SJCRH30 (cell line): ENCODE data around the gene ZNF561. TPM values are rescaled to one million over a fixed set of nuclear protein-coding genes. Genes with fewer than 3 reads are reported as not detected.
A peak's percentile ranks its signal among the peaks of the same experiment; 100 is the strongest.
"Not testable (repeated sequence)": the region's sequence is repeated elsewhere in the genome, so short reads cannot be mapped to it uniquely, and the experiment has no call there.

Experiments used
- DNase-seq, 2 experiments: peaks; one replicate each; pipeline ENCODE4 v3.0.0-alpha.2; 2015 to 2020
- H3K27ac ChIP-seq: fragments of 250-450 bp; sonication (Bioruptor Pico); 2 replicates; pipeline ENCODE4 v1.5.1; 2020; ENCODE audit warnings: mild to moderate bottlenecking, moderate library complexity
- H3K27me3 ChIP-seq: fragments of 250-450 bp; sonication (Bioruptor Pico); 2 replicates; pipeline ENCODE4 v1.5.1; 2020; ENCODE audit warnings: mild to moderate bottlenecking, moderate library complexity
- H3K36me3 ChIP-seq: fragments of 250-450 bp; sonication (Bioruptor Pico); 2 replicates; pipeline ENCODE4 v1.5.1; 2020; ENCODE audit warnings: mild to moderate bottlenecking, moderate library complexity
- H3K4me1 ChIP-seq: fragments of 250-450 bp; sonication (Bioruptor Pico); 2 replicates; pipeline ENCODE4 v1.5.1; 2020; ENCODE audit warnings: mild to moderate bottlenecking, moderate library complexity
- H3K4me3 ChIP-seq: fragments of 250-450 bp; sonication (Bioruptor Pico); 2 replicates; pipeline ENCODE4 v1.5.1; 2020; ENCODE audit warnings: mild to moderate bottlenecking, moderate library complexity
- H3K9me3 ChIP-seq: fragments of 250-450 bp; sonication (Bioruptor Pico); replicated peaks from 2 replicates; pipeline ENCODE4 v1.5.1; 2020; ENCODE audit warnings: mild to moderate bottlenecking, moderate library complexity
- total RNA-seq: library from RNA; depleted of rRNA; stranded (reverse); fragments of >200 nt; shearing (Covaris generic); gene quantifications from 2 replicates; pipeline ENCODE4 v1.2.3, GENCODE V29; 2014; rRNA removed

Gene ZNF561
- total RNA-seq, 1 experiment from 2014 or later = 26.5 TPM

DNA sequence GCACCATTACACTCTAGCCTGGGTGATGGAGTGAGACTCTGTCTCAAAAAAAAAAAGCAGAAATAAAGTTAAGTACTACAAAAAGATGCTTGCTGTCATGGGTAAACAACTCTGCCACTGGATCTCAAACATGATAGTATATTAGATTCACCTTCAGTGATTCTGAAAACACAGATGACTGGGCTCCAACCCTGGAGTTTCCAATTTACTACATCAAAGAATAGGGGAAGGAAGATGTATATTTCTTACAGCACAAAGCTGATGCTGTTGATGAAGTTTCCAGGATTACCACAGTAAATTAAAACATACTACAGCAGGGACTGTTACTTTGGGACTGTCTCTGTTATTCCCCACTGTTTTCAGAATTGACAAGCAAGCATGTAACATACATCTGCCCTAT, 5.2 kb downstream of the ZNF561 start:
- no peak overlapping the region for H3K27ac ChIP-seq
- no peak for DNase-seq
- H3K36me3 ChIP-seq = peaks cover 83% of the 10 kb centered on the region
- no peak overlapping the region for H3K4me3 ChIP-seq
- H3K27me3 ChIP-seq = no peaks in the 10 kb centered on the region
- peaks cover 9% of the 10 kb centered on the region for H3K9me3 ChIP-seq
- H3K4me1 ChIP-seq = no peaks in the 10 kb centered on the region

GRCh38 chr19:9610484-9611113, 10.4 kb downstream of the ZNF561 start:
- H3K4me3 ChIP-seq = no peak overlapping the region
- H3K36me3 ChIP-seq = peaks cover 67% of the 10 kb centered on the region
- H3K27me3 ChIP-seq = no peaks in the 10 kb centered on the region
- H3K4me1 ChIP-seq = no peaks in the 10 kb centered on the region
- no peak overlapping the region for H3K27ac ChIP-seq
- no peak for DNase-seq
- H3K9me3 ChIP-seq = peaks cover 21% of the 10 kb centered on the region

- no peak for DNase-seq
- Histone ChIP-seq H3K27ac (no peak overlapping the region), H3K4me3 (no peak overlapping the region), H3K36me3 (peaks cover 50% of the 10 kb centered on the region), H3K27me3 (no peaks in the 10 kb centered on the region), H3K9me3 (peaks cover 21% of the 10 kb centered on the region), H3K4me1 (no peaks in the 10 kb centered on the region)
These were observed 12.1 kb downstream of the ZNF561 start for GRCh38 chr19:9608912-9609311.

DNA sequence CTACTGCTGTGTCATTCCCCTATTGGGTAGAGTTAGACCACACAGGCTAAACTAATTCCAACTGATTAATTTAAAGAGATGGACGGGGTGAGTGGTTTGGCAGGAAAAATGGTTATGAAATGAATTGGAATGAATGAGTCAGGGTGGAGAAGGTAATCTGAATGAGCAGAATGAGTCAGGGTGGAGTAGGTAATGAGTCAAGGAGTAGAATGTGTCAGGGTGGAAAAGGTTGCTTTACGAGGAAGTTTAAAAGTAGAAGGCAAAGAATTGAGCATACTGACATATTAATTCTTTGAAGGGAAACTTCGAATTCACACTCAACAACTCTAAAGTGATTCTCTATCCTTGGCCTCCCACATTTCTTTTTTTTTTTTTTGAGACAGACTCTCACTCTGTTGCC, 24.0 kb downstream of the ZNF561 start:
- Histone ChIP-seq H3K9me3 (no peaks in the 10 kb centered on the region), H3K27ac (no peak overlapping the region), H3K4me1 (no peaks in the 10 kb centered on the region), H3K4me3 (no peak overlapping the region), H3K27me3 (no peaks in the 10 kb centered on the region), H3K36me3 (no peaks in the 10 kb centered on the region)
- DNase-seq = no peak

- H3K27me3 ChIP-seq = no peaks in the 10 kb centered on the region
- H3K9me3 ChIP-seq = no peaks in the 10 kb centered on the region; the same call in 1 of the 2 replicates
- H3K4me1 ChIP-seq = no peaks in the 10 kb centered on the region
- peak; percentile 44 to 70 for DNase-seq
- H3K27ac ChIP-seq = no peak overlapping the region
- H3K36me3 ChIP-seq = peaks cover 11% of the 10 kb centered on the region
- no peak overlapping the region for H3K4me3 ChIP-seq
These were observed 34.3 kb downstream of the ZNF561 start for GRCh38 chr19:9586764-9587163.

GRCh38 chr19:9584073-9584833, 36.8 kb downstream of the ZNF561 start, which contains the start of gene ZNF121:
Gene ZNF121 (minus strand): TSS chr19:9584504. CDS start chr19:9568097, 16,407 bp downstream.
- Histone ChIP-seq H3K36me3 (peaks cover 28% of the 10 kb centered on the region), H3K27ac (peak within 1 kb of the TSS; percentile 82), H3K4me1 (no peaks in the 10 kb centered on the region), H3K4me3 (peak within 1 kb of the TSS; percentile 92), H3K9me3 (no peaks in the 10 kb centered on the region; the same call in 1 of the 2 replicates), H3K27me3 (no peaks in the 10 kb centered on the region)
- peak; percentile 85 to 89 for DNase-seq

DNA sequence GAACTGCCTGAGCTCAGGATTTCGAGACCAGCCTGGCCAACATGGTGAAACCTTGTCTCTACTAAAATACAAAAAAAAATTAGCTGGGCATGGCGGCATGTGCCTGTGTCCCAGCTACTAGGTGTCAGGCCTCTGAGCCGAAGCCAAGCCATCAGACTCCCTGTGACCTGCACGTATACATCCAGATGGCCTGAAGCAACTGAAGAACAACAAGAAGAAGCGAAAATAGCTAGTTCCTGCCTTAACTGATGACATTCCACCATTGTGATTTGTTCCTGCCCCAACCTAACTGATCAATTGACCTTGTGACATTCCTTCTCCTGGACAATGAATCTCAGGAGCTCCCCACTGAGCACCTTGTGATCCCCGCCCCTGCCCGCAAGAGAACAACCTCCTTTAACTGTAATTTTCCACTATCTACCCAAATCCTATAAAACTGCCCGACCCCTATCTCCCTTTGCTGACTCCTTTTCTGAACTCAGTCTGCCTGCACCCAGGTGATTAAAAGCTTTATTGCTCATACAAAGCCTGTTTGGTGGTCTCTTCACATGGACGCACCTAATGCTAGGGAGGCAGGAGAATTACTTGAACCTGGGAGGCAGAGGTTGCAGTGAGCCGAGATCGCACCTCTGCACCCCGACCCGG, 38.8 kb downstream of the ZNF561 start:
- H3K27ac ChIP-seq, DNase-seq, H3K4me1 ChIP-seq, H3K4me3 ChIP-seq, H3K27me3 ChIP-seq, H3K9me3 ChIP-seq: not testable (repeated sequence)
- H3K36me3 ChIP-seq = peaks cover 38% of the 10 kb centered on the region

DNA sequence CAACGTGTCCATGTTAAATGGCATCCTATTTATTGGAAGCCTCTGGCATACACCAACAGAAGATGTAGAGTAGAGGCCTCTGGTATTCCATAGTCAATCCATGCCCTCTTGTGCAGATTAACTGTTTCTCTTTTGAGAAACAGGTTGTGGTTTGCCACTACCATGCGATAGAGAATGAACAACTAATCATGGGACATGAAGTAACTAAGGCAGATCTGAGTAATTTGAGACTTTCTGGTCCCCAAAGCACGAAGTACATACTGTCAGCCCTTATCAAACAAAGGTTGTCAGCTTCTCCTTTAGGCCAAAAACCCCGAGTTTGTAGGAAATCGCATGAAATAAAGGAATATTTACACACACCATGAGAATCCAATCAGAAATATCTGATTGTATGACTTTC, 40.3 kb downstream of the ZNF561 start:
- no peak overlapping the region for H3K27ac ChIP-seq
- no peaks in the 10 kb centered on the region for H3K27me3 ChIP-seq
- peaks cover 41% of the 10 kb centered on the region for H3K36me3 ChIP-seq
- H3K4me3 ChIP-seq = no peak overlapping the region
- peaks cover 10% of the 10 kb centered on the region; the same call in 1 of the 2 replicates for H3K9me3 ChIP-seq
- no peaks in the 10 kb centered on the region for H3K4me1 ChIP-seq
- DNase-seq = no peak

GRCh38 chr19:9570255-9570654, 50.8 kb downstream of the ZNF561 start:
- Histone ChIP-seq H3K27me3 (no peaks in the 10 kb centered on the region), H3K36me3 (peaks cover 63% of the 10 kb centered on the region), H3K9me3 (peaks cover 36% of the 10 kb centered on the region), H3K4me3 (no peak overlapping the region), H3K27ac (no peak overlapping the region), H3K4me1 (no peaks in the 10 kb centered on the region)
- DNase-seq = no peak

- Histone ChIP-seq H3K36me3 (peaks cover 84% of the 10 kb centered on the region), H3K27me3 (no peaks in the 10 kb centered on the region), H3K4me3 (no peak overlapping the region)
These were observed 54.3 kb downstream of the ZNF561 start for GRCh38 chr19:9566729-9567128.

DNA sequence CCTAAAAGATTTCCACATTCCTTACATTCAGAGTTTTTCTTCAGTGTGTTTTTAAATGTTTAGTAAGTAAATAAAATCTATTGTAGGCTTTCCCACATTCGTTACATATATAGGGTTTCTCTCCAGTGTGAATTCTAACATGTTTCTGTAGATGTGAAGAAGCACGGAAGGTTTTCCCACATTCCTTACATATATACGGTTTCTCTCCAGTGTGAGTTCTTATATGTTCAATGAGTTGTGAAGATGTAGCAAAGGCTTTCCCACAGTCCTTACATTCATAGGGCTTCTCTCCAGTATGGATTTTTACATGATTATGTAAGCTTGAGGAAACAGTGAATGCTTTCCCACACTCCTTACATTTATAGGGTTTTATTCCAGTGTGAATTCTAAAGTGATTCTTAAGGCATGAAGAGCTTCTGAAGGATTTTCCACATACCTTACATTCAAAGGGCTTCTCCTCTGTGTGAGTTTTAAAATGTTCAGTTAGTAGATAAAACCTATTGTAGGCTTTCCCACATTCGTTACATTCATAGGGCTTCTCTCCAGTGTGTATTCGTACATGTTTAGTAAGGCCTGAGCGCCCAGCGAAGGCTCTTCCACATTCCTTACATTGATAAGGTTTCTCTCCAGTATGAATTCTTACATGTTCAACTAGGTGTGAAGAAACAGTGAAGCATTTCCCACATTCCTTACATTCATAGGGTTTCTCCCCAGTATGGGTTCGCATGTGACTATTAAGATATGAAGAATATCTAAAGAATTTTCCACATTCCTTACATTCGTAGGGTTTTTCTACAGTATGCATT, 54.9 kb downstream of the ZNF561 start:
- Histone ChIP-seq H3K4me1 (no peaks in the 10 kb centered on the region), H3K4me3 (no peak overlapping the region), H3K27me3 (no peaks in the 10 kb centered on the region), H3K27ac (no peak overlapping the region), H3K9me3 (peaks cover 48% of the 10 kb centered on the region), H3K36me3 (peaks cover 84% of the 10 kb centered on the region)
- DNase-seq = peak in 1 of 2 experiments; percentile 16

More at GRCh38 chr19:9566729-9567128, 54.3 kb downstream of the ZNF561 start:
- DNase-seq = no peak
- H3K4me1 ChIP-seq = no peaks in the 10 kb centered on the region
- H3K9me3 ChIP-seq = peaks cover 54% of the 10 kb centered on the region
- H3K27ac ChIP-seq = no peak overlapping the region

Other genes starting within 250 kb of the ZNF561 start
- 13.5 and 14.8 TPM in 2 replicates for gene ZNF266, start 185.7 kb downstream of the ZNF561 start, total RNA-seq
- gene ZNF560, start 122.6 kb downstream of the ZNF561 start, total RNA-seq = 0.05 TPM in 1 of 2 replicates, not detected in the other
- gene ZNF426, start 82.6 kb downstream of the ZNF561 start, total RNA-seq = 16.5 and 16.7 TPM in 2 replicates
- gene ZNF121, start 36.7 kb downstream of the ZNF561 start, total RNA-seq = 69.0 and 71.2 TPM in 2 replicates
- 34.7 and 37.6 TPM in 2 replicates for gene ZNF562, start 53.9 kb upstream of the ZNF561 start, total RNA-seq
- gene ZNF846, start 147.5 kb upstream of the ZNF561 start, total RNA-seq = 0.89 and 3.1 TPM in 2 replicates
- 20.0 and 20.6 TPM in 2 replicates for gene FBXL12, start 197.8 kb upstream of the ZNF561 start, total RNA-seq
- gene UBL5, start 206.7 kb upstream of the ZNF561 start, total RNA-seq = 250 and 326 TPM in 2 replicates
- 90.1 and 105 TPM in 2 replicates for gene PIN1, start 214.1 kb upstream of the ZNF561 start, total RNA-seq